Measurements from ENCODE around the gene SHROOM3.
"Not testable (repeated sequence)": the region's sequence is repeated elsewhere in the genome, so short reads cannot be mapped to it uniquely, and the experiment has no call there.

Gene SHROOM3

GRCh38 chr4:76704133-76704881, 269.3 kb downstream of the SHROOM3 start:
- no peak for DNase-seq

GRCh38 chr4:76705472-76705871, 270.4 kb downstream of the SHROOM3 start:
- DNase-seq, result no peak

- DNase-seq, result no peak
Observed at GRCh38 chr4:76706581-76706980, 271.6 kb downstream of the SHROOM3 start.

GRCh38 chr4:76708971-76709771, 274.1 kb downstream of the SHROOM3 start:
- DNase-seq, result no peak

GRCh38 chr4:76709772-76710090, 274.7 kb downstream of the SHROOM3 start:
- DNase-seq, result no peak

GRCh38 chr4:76712564-76712963, 277.5 kb downstream of the SHROOM3 start:
- DNase-seq, result no peak

- no peak for DNase-seq
Observed at GRCh38 chr4:76714226-76714625, 279.2 kb downstream of the SHROOM3 start.

GRCh38 chr4:76716020-76716419, 281.0 kb downstream of the SHROOM3 start:
- DNase-seq, result no peak

GRCh38 chr4:76716658-76717057, 281.6 kb downstream of the SHROOM3 start:
- no peak for DNase-seq

GRCh38 chr4:76717431-76717830, 282.4 kb downstream of the SHROOM3 start:
- DNase-seq, result no peak

- DNase-seq, result no peak
Observed at GRCh38 chr4:76718021-76718420, 283.0 kb downstream of the SHROOM3 start.

GRCh38 chr4:76718831-76719230, 283.8 kb downstream of the SHROOM3 start:
- DNase-seq, result no peak

- no peak for DNase-seq
Observed at GRCh38 chr4:76720121-76720520, 285.1 kb downstream of the SHROOM3 start.

GRCh38 chr4:76722146-76722545, 287.1 kb downstream of the SHROOM3 start:
- DNase-seq, result not testable (repeated sequence)

- DNase-seq, result no peak
Observed at GRCh38 chr4:76722838-76723237, 287.8 kb downstream of the SHROOM3 start.

GRCh38 chr4:76723373-76723772, 288.3 kb downstream of the SHROOM3 start:
- DNase-seq, result no peak

- DNase-seq, result no peak
Observed at GRCh38 chr4:76723924-76724323, 288.9 kb downstream of the SHROOM3 start.

GRCh38 chr4:76725039-76725438, 290.0 kb downstream of the SHROOM3 start:
- DNase-seq, result no peak

GRCh38 chr4:76726176-76726575, 291.1 kb downstream of the SHROOM3 start:
- DNase-seq, result no peak

GRCh38 chr4:76726631-76727030, 291.6 kb downstream of the SHROOM3 start:
- DNase-seq, result no peak

GRCh38 chr4:76727934-76728333, 292.9 kb downstream of the SHROOM3 start:
- DNase-seq, result not testable (repeated sequence)

GRCh38 chr4:76729460-76729859, 294.4 kb downstream of the SHROOM3 start:
- DNase-seq, result no peak

GRCh38 chr4:76729980-76730379, 295.0 kb downstream of the SHROOM3 start:
- DNase-seq, result no peak

GRCh38 chr4:76732246-76732645, 297.2 kb downstream of the SHROOM3 start:
- DNase-seq, result no peak
